H1 (cell line): ENCODE measurements around the gene DCPS. TPM values are rescaled to one million over a fixed set of nuclear protein-coding genes. Genes with fewer than 3 reads are reported as not detected.

Source experiments
- CTCF ChIA-PET: fragments of 300-600 bp; sonication (Branson Sonifier 250); formaldehyde crosslinking; loops from one replicate; lab custom pipeline; 2021; ENCODE audit not compliant: partially characterized antibody; lab: Charles Lee
- POLR2A ChIA-PET: fragments of 300-600 bp; sonication (Branson Sonifier 250); formaldehyde crosslinking; loops from one replicate; lab custom pipeline; 2021; ENCODE audit warnings: inconsistent platforms; ENCODE audit not compliant: partially characterized antibody; lab: Charles Lee
- DNase-seq, 2 experiments: peaks; one replicate each; pipeline versions ENCODE4 v3.0.0 to v3.0.0-alpha.2; 2010 to 2022; ENCODE audit warnings: low spot score in 2 of 2, low read depth in 1 of 2, mixed read lengths in 1 of 2
- FAIRE-seq: peaks from 2 replicates; lab custom pipeline; 2011; peaks lifted over from hg19 to GRCh38; lab: Jason Lieb, UNC
- H2AFZ ChIP-seq: 2 replicates; pipeline ENCODE4 v1.8.1; 2012; ENCODE audit warnings: low read length, inconsistent platforms
- H2AK5ac ChIP-seq: 2 replicates; pipeline ENCODE4 v1.6.1; 2013; ENCODE audit warnings: low read depth, low read length
- H2BK120ac ChIP-seq: replicated peaks from 2 replicates; pipeline ENCODE3; 2013; ENCODE audit warnings: low read depth, low read length, inconsistent platforms
- H2BK12ac ChIP-seq: 2 replicates; pipeline ENCODE4 v1.6.1; 2013; ENCODE audit warnings: low read depth, low read length
- H2BK15ac ChIP-seq: 2 replicates; pipeline ENCODE4 v1.6.1; 2013; ENCODE audit warnings: low read length
- H2BK20ac ChIP-seq: 2 replicates; pipeline ENCODE4 v1.6.1; 2013; ENCODE audit warnings: low read length
- H2BK5ac ChIP-seq: 2 replicates; pipeline ENCODE4 v1.6.1; 2013; ENCODE audit warnings: low read depth, low read length
- H3K14ac ChIP-seq: 2 replicates; pipeline ENCODE4 v1.6.1; 2013; ENCODE audit warnings: inconsistent platforms; ENCODE audit not compliant: insufficient read length
- H3K18ac ChIP-seq: 2 replicates; pipeline ENCODE4 v1.6.1; 2013; ENCODE audit warnings: low read length; ENCODE audit errors: extremely low read depth
- H3K23ac ChIP-seq: 2 replicates; pipeline ENCODE4 v1.6.1; 2013; ENCODE audit warnings: inconsistent platforms; ENCODE audit not compliant: insufficient read length
- H3K23me2 ChIP-seq: 2 replicates; pipeline ENCODE4 v1.6.1; 2013; ENCODE audit warnings: low read depth, low read length
- H3K27ac ChIP-seq: 2 replicates; pipeline ENCODE4 v1.6.1; 2011; ENCODE audit warnings: low read depth, low read length, inconsistent platforms
- H3K27me3 ChIP-seq, 4 experiments: replicated peaks in 1 of 4; 1 replicate in 1 of 4; 2 replicates in 3 of 4; pipeline versions ENCODE4 v1.6.1 to v1.8.1; 2011 to 2013; ENCODE audit warnings: low read length in 3 of 4, mild to moderate bottlenecking in 3 of 4, inconsistent platforms in 2 of 4, mixed read lengths in 2 of 4, moderate library complexity in 1 of 4; ENCODE audit not compliant: control insufficient read depth in 3 of 4, insufficient read depth in 3 of 4; ENCODE audit errors: extremely low read depth in 1 of 4
- H3K36me3 ChIP-seq, 4 experiments: 2 replicates each; pipeline versions ENCODE4 v1.6.1 to v1.8.1; 2011 to 2013; ENCODE audit warnings: mild to moderate bottlenecking in 4 of 4, low read length in 3 of 4, moderate library complexity in 2 of 4, control low read depth in 1 of 4, inconsistent platforms in 1 of 4; ENCODE audit not compliant: insufficient read depth in 4 of 4, control insufficient read depth in 2 of 4
- H3K4ac ChIP-seq: replicated peaks from 2 replicates; pipeline ENCODE3; 2013; ENCODE audit warnings: low read length, low read depth, mixed read lengths, inconsistent platforms; ENCODE audit not compliant: insufficient read length
- H3K4me1 ChIP-seq, 4 experiments: replicated peaks in 1 of 4; 1 replicate in 1 of 4; 2 replicates in 3 of 4; pipeline versions ENCODE4 v1.6.1 to v1.8.1; 2011 to 2013; ENCODE audit warnings: low read length in 3 of 4, inconsistent platforms in 2 of 4, mixed read lengths in 1 of 4; ENCODE audit not compliant: insufficient read depth in 4 of 4, control insufficient read depth in 3 of 4
- H3K4me2 ChIP-seq, 2 experiments: 2 replicates each; pipeline versions ENCODE4 v1.6.1 to v1.8.1; 2011 to 2013; ENCODE audit warnings: low read depth in 2 of 2, low read length in 2 of 2, control low read depth in 1 of 2, inconsistent platforms in 1 of 2, mild to moderate bottlenecking in 1 of 2; ENCODE audit not compliant: insufficient read depth in 1 of 2
- H3K4me3 ChIP-seq, 4 experiments: fragments of 200-600, 300-600 bp in 1 of 4; sonication (generic), shearing (Covaris generic), sonication (Bioruptor Twin) in 1 of 4; 2 replicates each; pipeline versions ENCODE4 v1.5.1 to v1.8.1; 2011 to 2016; ENCODE audit warnings: low read length in 4 of 4, low read depth in 3 of 4, control low read depth in 2 of 4, inconsistent platforms in 2 of 4, mild to moderate bottlenecking in 2 of 4, mixed read lengths in 1 of 4, moderate library complexity in 1 of 4; ENCODE audit not compliant: insufficient read depth in 2 of 4; ENCODE audit errors: extremely low read depth in 1 of 4
- H3K56ac ChIP-seq: replicated peaks from 2 replicates; pipeline ENCODE3; 2013; ENCODE audit warnings: low read depth, mild to moderate bottlenecking, mixed read lengths, low read length, inconsistent platforms; ENCODE audit not compliant: insufficient read length
- H3K79me1 ChIP-seq: 2 replicates; pipeline ENCODE4 v1.6.1; 2013; ENCODE audit warnings: low read depth, low read length, control low read depth
- H3K79me2 ChIP-seq, 2 experiments: 2 replicates each; pipeline versions ENCODE4 v1.6.1 to v1.8.1; 2012 to 2013; ENCODE audit warnings: low read length in 2 of 2, mild to moderate bottlenecking in 2 of 2, inconsistent platforms in 1 of 2; ENCODE audit not compliant: insufficient read depth in 2 of 2, control insufficient read depth in 1 of 2
- H3K9ac ChIP-seq, 4 experiments: replicated peaks in 1 of 4; 1 replicate in 1 of 4; 2 replicates in 3 of 4; pipeline versions ENCODE4 v1.6.1 to v1.8.1; 2011 to 2013; ENCODE audit warnings: low read depth in 3 of 4, low read length in 3 of 4, control low read depth in 2 of 4, mild to moderate bottlenecking in 2 of 4, moderate library complexity in 2 of 4, inconsistent platforms in 1 of 4; ENCODE audit errors: extremely low read depth in 1 of 4
- H3K9me3 ChIP-seq, 2 experiments: 2 replicates each; pipeline versions ENCODE4 v1.6.1 to v1.8.1; 2012 to 2013; ENCODE audit warnings: mild to moderate bottlenecking in 2 of 2, moderate library complexity in 2 of 2, control low read depth in 1 of 2, inconsistent platforms in 1 of 2, low read depth in 1 of 2, low read length in 1 of 2, mixed read lengths in 1 of 2; ENCODE audit not compliant: insufficient read depth in 2 of 2
- H4K20me1 ChIP-seq, 2 experiments: replicated peaks in 1 of 2; 2 replicates each; pipeline versions ENCODE3 to v1.8.1; 2011 to 2013; ENCODE audit warnings: inconsistent platforms in 2 of 2, low read length in 2 of 2, mild to moderate bottlenecking in 1 of 2; ENCODE audit not compliant: insufficient read depth in 2 of 2, control insufficient read depth in 1 of 2
- H4K5ac ChIP-seq: 2 replicates; pipeline ENCODE4 v1.6.1; 2013; ENCODE audit warnings: low read length, low read depth, mixed read lengths, inconsistent platforms; ENCODE audit not compliant: insufficient read length
- H4K8ac ChIP-seq: 2 replicates; pipeline ENCODE4 v1.8.0; 2013; ENCODE audit warnings: mild to moderate bottlenecking, moderate library complexity, low read length, inconsistent platforms; ENCODE audit not compliant: insufficient read depth; ENCODE audit errors: extremely low read depth
- H4K91ac ChIP-seq: replicated peaks from 2 replicates; pipeline ENCODE3; 2013; ENCODE audit warnings: low read length, mixed read lengths, inconsistent platforms; ENCODE audit not compliant: insufficient read length
- CTCF ChIP-seq, 3 experiments: IDR thresholded peaks; 1 replicate in 2 of 3; 2 replicates in 1 of 3; pipeline versions ENCODE4 v1.5.1 to v1.6.1; 2011; ENCODE audit warnings: low read length in 3 of 3, mild to moderate bottlenecking in 3 of 3, inconsistent platforms in 2 of 3, low read depth in 1 of 3, moderate library complexity in 1 of 3; ENCODE audit not compliant: insufficient read depth in 1 of 3; ENCODE audit errors: control extremely low read depth in 1 of 3
- KDM1A ChIP-seq: fragments of 200-600, 300-600 bp; sonication (generic); IDR thresholded peaks from 2 replicates; pipeline ENCODE4 v1.7.1; 2016; ENCODE audit warnings: mild to moderate bottlenecking, low read length, borderline replicate concordance
- MAX ChIP-seq: IDR thresholded peaks from 2 replicates; pipeline ENCODE4 v1.6.1; 2012; ENCODE audit warnings: inconsistent platforms
- POLR2A ChIP-seq, 2 experiments: IDR thresholded peaks; 1 replicate in 1 of 2; 2 replicates in 1 of 2; pipeline ENCODE4 v1.6.1; 2011; ENCODE audit warnings: low read depth in 2 of 2, low read length in 2 of 2, mild to moderate bottlenecking in 2 of 2; ENCODE audit errors: control extremely low read depth in 1 of 2
- POLR2AphosphoS5 ChIP-seq: IDR thresholded peaks from 2 replicates; pipeline ENCODE4 v1.6.1; 2011; ENCODE audit warnings: low read depth, low read length
- RAD21 ChIP-seq, 2 experiments: IDR thresholded peaks in 1 of 2; conservative IDR thresholded peaks in 1 of 2; 2 replicates each; pipeline ENCODE4 v1.6.1; 2011; ENCODE audit warnings: low read depth in 2 of 2, low read length in 2 of 2, improper control_type of control experiment in 1 of 2, inconsistent platforms in 1 of 2, mild to moderate bottlenecking in 1 of 2, moderate library complexity in 1 of 2
- RBBP5 ChIP-seq: IDR thresholded peaks from 2 replicates; pipeline ENCODE4 v1.7.1; 2012; ENCODE audit warnings: low read depth, mild to moderate bottlenecking, inconsistent platforms, low read length, moderate library complexity, borderline replicate concordance
- WGBS, 2 experiments: shearing (Covaris generic) in 1 of 2; methylation state at CpG; one replicate each; pipeline versions ENCODE4 v1.1.6 to v1.1.7; 2013 to 2015; ENCODE audit warnings: low lambda C conversion rate in 2 of 2, mixed read lengths in 2 of 2, inconsistent platforms in 1 of 2, low coverage in 1 of 2, missing lambda C conversion rate in 1 of 2; ENCODE audit not compliant: insufficient replicate concordance in 2 of 2, insufficient coverage in 1 of 2, insufficient read length in 1 of 2; ENCODE audit errors: extremely low coverage in 1 of 2, missing lambda C conversion rate in 1 of 2; 5-methylcytosine and 5-hydroxymethylcytosine counted together
- polyA plus RNA-seq, 7 experiments: library from polyadenylated mRNA; depleted of rRNA in 3 of 7; stranded (reverse) in 5 of 7; unstranded in 2 of 7; fragments of >200 nt in 5 of 7; fragments of 200-250 nt in 2 of 7; gene quantifications; 1 replicate in 5 of 7; 2 replicates in 1 of 7; 4 replicates in 1 of 7; pipeline versions ENCODE4 v1.2.1 to v1.2.3, GENCODE V29; 2011 to 2013; ENCODE audit warnings: missing spikeins in 2 of 7, mixed read lengths in 2 of 7
- total RNA-seq: library from RNA; stranded (reverse); fragmentation: NEBNext Ultra II Directional; extraction: Animal tissue kit (Norgen Biotek cat#: 25700); gene quantifications from 2 replicates; pipeline ENCODE4 v1.2.1, GENCODE V29; 2021

The DCPS gene
- total and polyA plus RNA-seq, 2 of the 8 experiments (the other 6 are each of a cell fraction or from before 2014, with no cell fraction given), result 24.6 to 55.2 TPM

GRCh38 chr11:126391970-126392632 lies 88.2 kb downstream of the DCPS start:
- H3K4me2 ChIP-seq, result no peak overlapping the region
- ChIA-PET CTCF (interaction anchor here (0.6 to 2.3 kb wide), 12 partner anchors 9 to 91 kb away, joined by 3 to 22 read pairs (median 4); no protein-coding TSS in a partner anchor), POLR2A (no interaction called here)
- H3K18ac ChIP-seq, result no peak overlapping the region
- peaks cover 2 to 4% of the 10 kb centered on the region in 2 experiments for H4K20me1 ChIP-seq
- H3K14ac ChIP-seq, result no peak overlapping the region
- FAIRE-seq (peak; percentile 70), DNase-seq (no peak)
- no peak overlapping the region for H3K23ac ChIP-seq
- H2BK120ac ChIP-seq, result no peak overlapping the region
- H4K8ac ChIP-seq, result no peak overlapping the region
- H3K9ac ChIP-seq, result no peak overlapping the region
- no peak overlapping the region for H2AFZ ChIP-seq
- no peak overlapping the region for H2BK5ac ChIP-seq
- WGBS, 2 experiments, result 77% methylated on average over 8 of the region's 8 CpGs; no CpG with 5 or more reads in 1 of the 2 experiments
- no peaks in the 10 kb centered on the region for H3K27me3 ChIP-seq
- H3K79me1 ChIP-seq, result peaks cover 6% of the 10 kb centered on the region
- H3K23me2 ChIP-seq, result no peaks in the 10 kb centered on the region
- peaks cover 0 to 3% (median 0%) of the 10 kb centered on the region in 4 experiments; a peak in 3 of 7 replicates for H3K4me1 ChIP-seq
- no peak overlapping the region for H4K5ac ChIP-seq
- no peak overlapping the region for H2BK15ac ChIP-seq
- H2AK5ac ChIP-seq, result no peak overlapping the region
- H3K4me3 ChIP-seq, result no peak overlapping the region
- H2BK12ac ChIP-seq, result no peak overlapping the region
- H3K9me3 ChIP-seq, result no peaks in the 10 kb centered on the region
- H2BK20ac ChIP-seq, result no peak overlapping the region
- no peak overlapping the region for H4K91ac ChIP-seq
- peaks cover 0 to 3% of the 10 kb centered on the region in 2 experiments; a peak in 1 of 4 replicates for H3K79me2 ChIP-seq
- H3K4ac ChIP-seq, result no peak overlapping the region
- H3K56ac ChIP-seq, result no peak overlapping the region
- H3K36me3 ChIP-seq, result no peaks in the 10 kb centered on the region
- no peak overlapping the region for H3K27ac ChIP-seq
- TF ChIP-seq RBBP5 (no peak), RAD21 (IDR thresholded peaks at IDR 0.05 in 1 of 2, conservative IDR thresholded peaks at IDR 0.05 in 1 of 2; ENCODE audit: low read depth in 2 of 2, low read length in 2 of 2) (peak; percentile 63 to 69), POLR2A (IDR thresholded peaks at IDR 0.05; ENCODE audit: control extremely low read depth in 1 of 2, low read depth in 2 of 2, low read length in 2 of 2) (no peak), MAX (0 out of 2 replicates have a peak, but pooled peaks have one; percentile 26), POLR2AphosphoS5 (no peak), CTCF (IDR thresholded peaks at IDR 0.05; ENCODE audit: control extremely low read depth in 1 of 3, insufficient read depth in 1 of 3, low read depth in 1 of 3, low read length in 3 of 3) (peak; percentile 60 to 67 (median 64)), KDM1A (no peak)
